ENCODE measurements around the gene SIRT3. TPM values are rescaled to one million over a fixed set of nuclear protein-coding genes. Genes with fewer than 3 reads are reported as not detected.

The SIRT3 gene
- total and polyA plus RNA-seq, 2 of the 4 experiments (the other 2 are of a cell fraction): 5.4 to 18.6 TPM

DNA sequence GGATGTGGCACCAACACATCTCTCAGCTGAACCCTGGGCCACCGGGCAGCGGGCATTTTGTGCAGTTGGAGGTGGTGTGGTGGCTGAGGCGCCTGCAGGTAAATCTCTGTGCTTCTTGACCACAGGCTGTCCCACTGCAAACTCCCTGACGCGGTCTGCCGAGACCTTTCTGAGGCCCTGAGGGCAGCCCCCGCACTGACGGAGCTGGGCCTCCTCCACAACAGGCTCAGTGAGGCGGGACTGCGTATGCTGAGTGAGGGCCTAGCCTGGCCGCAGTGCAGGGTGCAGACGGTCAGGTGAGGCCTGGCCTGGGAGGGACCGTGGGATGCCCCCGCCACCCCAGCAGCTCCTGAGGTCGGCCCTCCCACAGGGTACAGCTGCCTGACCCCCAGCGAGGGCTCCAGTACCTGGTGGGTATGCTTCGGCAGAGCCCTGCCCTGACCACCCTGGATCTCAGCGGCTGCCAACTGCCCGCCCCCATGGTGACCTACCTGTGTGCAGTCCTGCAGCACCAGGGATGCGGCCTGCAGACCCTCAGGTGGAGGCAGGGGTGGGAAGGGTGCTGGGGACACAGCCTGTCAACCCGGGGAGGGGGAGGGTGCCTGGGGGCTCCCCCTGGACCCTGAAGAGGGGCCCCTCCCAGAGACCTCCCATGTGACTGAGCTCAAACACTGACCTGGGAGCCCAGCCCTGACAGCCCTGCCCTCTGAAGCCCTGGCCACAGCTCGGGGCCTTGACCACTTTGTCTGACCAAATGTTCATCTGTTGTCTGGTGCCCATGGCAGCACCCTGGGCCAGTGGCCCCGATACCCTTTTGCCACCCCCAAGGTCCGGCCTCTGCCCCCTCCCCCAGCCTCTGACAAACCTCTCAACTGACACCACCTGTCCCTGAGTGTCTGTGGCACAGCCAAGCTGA is 48.2 kb upstream of the SIRT3 start (continued):
- TF ChIP-seq CHD1 (IDR thresholded peaks at IDR 0.05; ENCODE audit: low read depth, low read length): no peak
- no peak for TF ChIP-seq SMC3 (IDR thresholded peaks at IDR 0.05; ENCODE audit: low read depth, low read length)
- no peak for TF ChIP-seq NFE2L2 (IDR thresholded peaks at IDR 0.05; ENCODE audit: low read depth, low read length)
- no peak for TF ChIP-seq RAD21 (IDR thresholded peaks at IDR 0.05; ENCODE audit: low read length)
- no peak for TF ChIP-seq CEBPB (IDR thresholded peaks at IDR 0.05; ENCODE audit: low read depth, low read length)
- TF ChIP-seq MXI1 (IDR thresholded peaks at IDR 0.05; ENCODE audit: borderline replicate concordance, low read depth, low read length): no peak
- TF ChIP-seq MAFK (IDR thresholded peaks at IDR 0.05; ENCODE audit: low read depth, low read length): no peak

Data from IMR-90 (cell line).